HG02840 (cell line): ENCODE data around the gene LACTBL1.

Experiments used
- ATAC-seq: cut with Tn5 transposase; IDR thresholded peaks from one replicate; pipeline ENCODE4 v1.9.1; 2021; ENCODE audit warnings: mild to moderate bottlenecking, moderate library complexity, moderate number of reproducible peaks; ENCODE audit not compliant: unreplicated experiment, low FRiP score

Gene LACTBL1

GRCh38 chr1:22976461-22977243, 4.0 kb upstream of the LACTBL1 start:
- ATAC-seq: no peak

- ATAC-seq: no peak
These were observed 3.4 kb upstream of the LACTBL1 start for GRCh38 chr1:22976127-22976460.

GRCh38 chr1:22975694-22976093, 3.0 kb upstream of the LACTBL1 start:
- no peak for ATAC-seq

GRCh38 chr1:22971611-22972405, 858 bp downstream of the LACTBL1 start:
- ATAC-seq: no peak

GRCh38 chr1:22971161-22971560, 1.5 kb downstream of the LACTBL1 start:
- ATAC-seq: no peak

GRCh38 chr1:22970096-22970495, 2.6 kb downstream of the LACTBL1 start:
- no peak for ATAC-seq

- ATAC-seq: no peak
These were observed 3.4 kb downstream of the LACTBL1 start for GRCh38 chr1:22969304-22969709.

GRCh38 chr1:22967833-22968232, 4.8 kb downstream of the LACTBL1 start:
- no peak for ATAC-seq

- no peak for ATAC-seq
These were observed 6.4 kb downstream of the LACTBL1 start for GRCh38 chr1:22966309-22966708.

- ATAC-seq: no peak
These were observed 9.5 kb downstream of the LACTBL1 start for GRCh38 chr1:22963044-22963677.

- no peak for ATAC-seq
These were observed 10.1 kb downstream of the LACTBL1 start for GRCh38 chr1:22962558-22962957.

GRCh38 chr1:22959545-22960360, 12.9 kb downstream of the LACTBL1 start:
- ATAC-seq: no peak

GRCh38 chr1:22958556-22958955, 14.1 kb downstream of the LACTBL1 start:
- ATAC-seq: no peak

- ATAC-seq: no peak
These were observed 15.6 kb downstream of the LACTBL1 start for GRCh38 chr1:22957066-22957465.

GRCh38 chr1:22955146-22955545, 17.5 kb downstream of the LACTBL1 start:
- no peak for ATAC-seq

- no peak for ATAC-seq
These were observed 18.9 kb downstream of the LACTBL1 start for GRCh38 chr1:22953740-22954141.

GRCh38 chr1:22953057-22953739, 19.5 kb downstream of the LACTBL1 start:
- no peak for ATAC-seq

GRCh38 chr1:22952694-22953056, 20.0 kb downstream of the LACTBL1 start:
- no peak for ATAC-seq

GRCh38 chr1:22951796-22952195, 20.9 kb downstream of the LACTBL1 start:
- ATAC-seq: no peak

GRCh38 chr1:22949822-22950331, 22.8 kb downstream of the LACTBL1 start:
- ATAC-seq: no peak
